Activated naive CD4-positive, alpha-beta T cell (primary cell): Measurements from ENCODE around the gene ARL6IP5.

ENCODE experiments used
- DNase-seq, 4 experiments: peaks; one replicate each; lab custom pipeline; 2025; lab: John Stamatoyannopoulos, UW

ARL6IP5 gene

GRCh38 chr3:69116897-69117296, 32.2 kb downstream of the ARL6IP5 start:
- no peak for DNase-seq

GRCh38 chr3:69118555-69118954, 33.8 kb downstream of the ARL6IP5 start:
- DNase-seq = no peak

GRCh38 chr3:69119138-69119537, 34.4 kb downstream of the ARL6IP5 start:
- no peak for DNase-seq

GRCh38 chr3:69119681-69120080, 34.9 kb downstream of the ARL6IP5 start:
- no peak for DNase-seq

- peak; percentile 30 to 57 (median 46) for DNase-seq
Measured at GRCh38 chr3:69120879-69121464, 36.2 kb downstream of the ARL6IP5 start.

GRCh38 chr3:69121513-69121912, 36.8 kb downstream of the ARL6IP5 start:
- DNase-seq = no peak

GRCh38 chr3:69121950-69122349, 37.2 kb downstream of the ARL6IP5 start:
- DNase-seq = no peak

GRCh38 chr3:69122403-69122802, 37.7 kb downstream of the ARL6IP5 start, which contains the start of gene LMOD3:
LMOD3 (minus strand) TSS chr3:69122595; CDS start chr3:69122386, 209 bp downstream.
- no peak for DNase-seq

- no peak for DNase-seq
Measured at GRCh38 chr3:69126216-69126615, 41.5 kb downstream of the ARL6IP5 start.

GRCh38 chr3:69126999-69127398, 42.3 kb downstream of the ARL6IP5 start:
- no peak for DNase-seq

GRCh38 chr3:69128509-69128908, 43.8 kb downstream of the ARL6IP5 start:
- DNase-seq = no peak

- DNase-seq = no peak
Measured at GRCh38 chr3:69129531-69129930, 44.8 kb downstream of the ARL6IP5 start.

GRCh38 chr3:69130689-69131088, 46.0 kb downstream of the ARL6IP5 start:
- DNase-seq = no peak

GRCh38 chr3:69137005-69137404, 52.3 kb downstream of the ARL6IP5 start:
- DNase-seq = no peak

- DNase-seq = no peak
Measured at GRCh38 chr3:69137412-69137811, 52.7 kb downstream of the ARL6IP5 start.

GRCh38 chr3:69141313-69141712, 56.6 kb downstream of the ARL6IP5 start:
- no peak for DNase-seq

GRCh38 chr3:69142090-69142489, 57.4 kb downstream of the ARL6IP5 start:
- DNase-seq = no peak

GRCh38 chr3:69142797-69143454, 58.2 kb downstream of the ARL6IP5 start:
- no peak for DNase-seq

GRCh38 chr3:69143612-69144011, 58.9 kb downstream of the ARL6IP5 start:
- DNase-seq = no peak

GRCh38 chr3:69144631-69145245, 60.0 kb downstream of the ARL6IP5 start:
- DNase-seq = no peak

GRCh38 chr3:69145688-69146087, 61.0 kb downstream of the ARL6IP5 start:
- DNase-seq = no peak

GRCh38 chr3:69149586-69149985, 64.8 kb downstream of the ARL6IP5 start:
- no peak for DNase-seq
